ENCODE measurements around the gene NFIA. TPM values are rescaled to one million over a fixed set of nuclear protein-coding genes. Genes with fewer than 3 reads are reported as not detected.

Gene NFIA
- polyA plus RNA-seq, 1 donor (not counting 4 experiments of a cell fraction or from before 2014, with no cell fraction given) = 14.7 TPM

GRCh38 chr1:61449410-61449809, 367.0 kb downstream of the NFIA start:
- TF ChIP-seq, protein P1, sequence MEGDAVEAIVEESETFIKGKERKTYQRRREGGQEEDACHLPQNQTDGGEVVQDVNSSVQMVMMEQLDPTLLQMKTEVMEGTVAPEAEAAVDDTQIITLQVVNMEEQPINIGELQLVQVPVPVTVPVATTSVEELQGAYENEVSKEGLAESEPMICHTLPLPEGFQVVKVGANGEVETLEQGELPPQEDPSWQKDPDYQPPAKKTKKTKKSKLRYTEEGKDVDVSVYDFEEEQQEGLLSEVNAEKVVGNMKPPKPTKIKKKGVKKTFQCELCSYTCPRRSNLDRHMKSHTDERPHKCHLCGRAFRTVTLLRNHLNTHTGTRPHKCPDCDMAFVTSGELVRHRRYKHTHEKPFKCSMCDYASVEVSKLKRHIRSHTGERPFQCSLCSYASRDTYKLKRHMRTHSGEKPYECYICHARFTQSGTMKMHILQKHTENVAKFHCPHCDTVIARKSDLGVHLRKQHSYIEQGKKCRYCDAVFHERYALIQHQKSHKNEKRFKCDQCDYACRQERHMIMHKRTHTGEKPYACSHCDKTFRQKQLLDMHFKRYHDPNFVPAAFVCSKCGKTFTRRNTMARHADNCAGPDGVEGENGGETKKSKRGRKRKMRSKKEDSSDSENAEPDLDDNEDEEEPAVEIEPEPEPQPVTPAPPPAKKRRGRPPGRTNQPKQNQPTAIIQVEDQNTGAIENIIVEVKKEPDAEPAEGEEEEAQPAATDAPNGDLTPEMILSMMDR (optimal IDR thresholded peaks at IDR 0.05 in 1 of 3, IDR thresholded peaks at IDR 0.05 in 1 of 3, conservative IDR thresholded peaks at IDR 0.05 in 1 of 3; ENCODE audit: extremely low read depth in 1 of 3, insufficient read depth in 2 of 3, low read length in 3 of 3) = no peak
- TF ChIP-seq EZH2 (IDR thresholded peaks at IDR 0.05; ENCODE audit: low read length) = no peak
- Histone ChIP-seq H3K4me3 (ENCODE audit: control insufficient read depth in 2 of 3, extremely low read depth in 1 of 3, insufficient read depth in 2 of 3, low read depth in 1 of 3, low read length in 3 of 3) (no peak overlapping the region), H3K4me2 (ENCODE audit: control insufficient read depth, extremely low read depth, insufficient read depth, low read depth, low read length) (no peak overlapping the region), H2AFZ (ENCODE audit: control insufficient read depth, low read length) (no peak overlapping the region), H3K9me3 (ENCODE audit: control insufficient read depth, low read depth, low read length) (no peaks in the 10 kb centered on the region), H3K9me1 (ENCODE audit: control insufficient read depth, extremely low read depth, insufficient read depth, low read length) (no peaks in the 10 kb centered on the region), H3K4me1 (ENCODE audit: control insufficient read depth, extremely low read depth, insufficient read depth, low read length) (peaks cover 37% of the 10 kb centered on the region), H3K27me3 (ENCODE audit: control insufficient read depth, extremely low read depth, insufficient read depth, low read length) (no peaks in the 10 kb centered on the region), H3K27ac (ENCODE audit: control insufficient read depth, insufficient read depth, low read length) (no peak overlapping the region), H4K20me1 (ENCODE audit: control insufficient read depth, extremely low read depth, insufficient read depth, low read length) (no peaks in the 10 kb centered on the region), H3K79me2 (ENCODE audit: control insufficient read depth, insufficient read depth, low read length) (no peaks in the 10 kb centered on the region), H3K9ac (ENCODE audit: control insufficient read depth, extremely low read depth, insufficient read depth, low read length) (no peak overlapping the region), H3K36me3 (ENCODE audit: control insufficient read depth in 2 of 2, extremely low read depth in 1 of 2, insufficient read depth in 2 of 2, low read length in 2 of 2) (no peaks in the 10 kb centered on the region)
- FAIRE-seq (no peak), DNase-seq (ENCODE audit: low read depth, low spot score) (no peak)
- dilution Hi-C loops (cut with MboI; ENCODE audit: extremely low pct_ligation_motif_present, low sequenced_read_pairs) = no loop called here

DNA sequence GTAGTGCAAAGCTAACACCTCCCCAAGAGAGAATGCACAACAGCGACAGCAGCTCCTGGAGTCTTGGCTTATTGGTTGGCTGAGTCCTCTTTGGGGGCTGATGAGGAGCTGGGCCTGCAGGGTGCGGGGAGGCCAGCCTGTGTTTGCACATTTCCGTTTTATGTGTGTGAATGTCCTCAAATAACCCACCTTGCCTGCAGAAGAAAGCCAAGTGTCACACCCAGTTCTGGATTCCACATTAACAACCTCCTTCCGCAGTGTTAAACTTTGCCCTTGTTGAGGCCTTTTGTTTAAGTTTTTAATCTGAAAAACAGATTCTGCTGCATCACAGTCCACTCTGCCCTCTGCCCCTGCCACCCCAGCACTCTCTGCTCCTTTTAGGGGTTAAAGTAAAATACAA, 368.1 kb downstream of the NFIA start:
- no peak for DNase-seq (ENCODE audit: low read depth, low spot score)
- no peak for FAIRE-seq
- Histone ChIP-seq H3K27me3 (ENCODE audit: control insufficient read depth, extremely low read depth, insufficient read depth, low read length) (no peaks in the 10 kb centered on the region), H3K27ac (ENCODE audit: control insufficient read depth, insufficient read depth, low read length) (no peak overlapping the region), H3K9ac (ENCODE audit: control insufficient read depth, extremely low read depth, insufficient read depth, low read length) (no peak overlapping the region), H3K4me1 (ENCODE audit: control insufficient read depth, extremely low read depth, insufficient read depth, low read length) (peaks cover 37% of the 10 kb centered on the region), H3K36me3 (ENCODE audit: control insufficient read depth in 2 of 2, extremely low read depth in 1 of 2, insufficient read depth in 2 of 2, low read length in 2 of 2) (peaks cover 0 to 1% of the 10 kb centered on the region in 2 experiments), H4K20me1 (ENCODE audit: control insufficient read depth, extremely low read depth, insufficient read depth, low read length) (no peaks in the 10 kb centered on the region), H3K4me2 (ENCODE audit: control insufficient read depth, extremely low read depth, insufficient read depth, low read depth, low read length) (no peak overlapping the region), H3K4me3 (ENCODE audit: control insufficient read depth in 2 of 3, extremely low read depth in 1 of 3, insufficient read depth in 2 of 3, low read depth in 1 of 3, low read length in 3 of 3) (no peak overlapping the region), H3K9me1 (ENCODE audit: control insufficient read depth, extremely low read depth, insufficient read depth, low read length) (no peaks in the 10 kb centered on the region), H2AFZ (ENCODE audit: control insufficient read depth, low read length) (no peak overlapping the region), H3K79me2 (ENCODE audit: control insufficient read depth, insufficient read depth, low read length) (no peaks in the 10 kb centered on the region), H3K9me3 (ENCODE audit: control insufficient read depth, low read depth, low read length) (no peaks in the 10 kb centered on the region)
- no peak for TF ChIP-seq EZH2 (IDR thresholded peaks at IDR 0.05; ENCODE audit: low read length)
- TF ChIP-seq, protein P1 (optimal IDR thresholded peaks at IDR 0.05 in 1 of 3, IDR thresholded peaks at IDR 0.05 in 1 of 3, conservative IDR thresholded peaks at IDR 0.05 in 1 of 3; ENCODE audit: extremely low read depth in 1 of 3, insufficient read depth in 2 of 3, low read length in 3 of 3) = no peak
- dilution Hi-C loops (cut with MboI; ENCODE audit: extremely low pct_ligation_motif_present, low sequenced_read_pairs) = no loop called here
